ENCODE results near the gene COBLL1.

GRCh38 chr2:164811819-164812218, 29.8 kb downstream of the COBLL1 start:
- TF ChIP-seq CTCF (IDR thresholded peaks at IDR 0.05) (no peak), POLR2A (IDR thresholded peaks at IDR 0.05) (no peak)

All from heart left ventricle (tissue), 13 donors.